HT1080 (cell line): ENCODE results near the gene BIK. TPM values are rescaled to one million over a fixed set of nuclear protein-coding genes. Genes with fewer than 3 reads are reported as not detected.
A peak's percentile ranks its signal among the peaks of the same experiment; 100 is the strongest.
"Not testable (repeated sequence)": the region's sequence is repeated elsewhere in the genome, so short reads cannot be mapped to it uniquely, and the experiment has no call there.

ENCODE experiments used
- DNase-seq: peaks from one replicate; pipeline ENCODE4 v3.0.0-alpha.2; 2015; ENCODE audit warnings: low read depth
- total RNA-seq: library from RNA; depleted of rRNA; stranded (reverse); fragments of >200 nt; shearing (Covaris generic); gene quantifications from 2 replicates; pipeline ENCODE4 v1.2.3, GENCODE V29; 2014

BIK gene
- total RNA-seq, 1 experiment from 2014 or later, result 0.14 TPM

DNA sequence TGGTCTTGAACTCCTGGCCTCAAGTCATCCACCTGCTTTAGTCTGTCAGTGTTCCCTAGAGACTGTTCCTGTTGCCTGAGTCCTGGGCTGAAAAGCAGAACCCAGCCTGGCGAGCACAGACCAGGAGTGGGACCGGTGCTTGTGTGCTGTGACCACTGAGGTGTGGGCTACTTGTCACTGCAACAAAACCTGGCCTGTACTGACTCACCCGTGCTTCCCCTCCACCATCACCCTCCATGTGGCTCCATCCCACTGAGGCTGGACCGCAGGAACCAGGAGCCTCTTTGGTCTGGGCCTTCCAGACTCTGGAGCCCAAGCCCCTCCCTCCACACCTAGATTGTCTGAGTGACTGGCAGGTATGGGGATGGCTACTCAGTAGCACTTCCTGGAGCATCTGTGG, 24.0 kb downstream of the BIK start:
- DNase-seq, result no peak

DNA sequence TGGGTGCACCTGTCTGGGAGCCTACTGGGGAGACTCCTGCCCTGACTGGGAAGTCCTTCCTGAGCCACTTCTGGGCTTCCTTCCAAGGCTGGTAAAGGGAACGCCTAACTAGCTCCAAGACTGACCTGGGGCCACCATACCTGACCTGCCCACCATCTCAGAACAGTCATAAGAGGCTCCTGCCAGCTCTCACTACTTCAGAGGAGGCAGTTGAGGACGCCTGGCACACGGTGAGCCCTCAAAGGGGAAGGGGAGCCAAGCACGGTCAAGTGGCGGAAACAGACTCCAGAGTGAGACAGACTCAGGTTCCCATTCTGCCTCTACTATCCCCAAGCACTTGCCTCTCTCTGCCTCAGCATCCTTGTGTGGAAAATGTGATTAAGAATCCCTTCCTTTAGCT, 25.0 kb downstream of the BIK start:
- no peak for DNase-seq

DNA sequence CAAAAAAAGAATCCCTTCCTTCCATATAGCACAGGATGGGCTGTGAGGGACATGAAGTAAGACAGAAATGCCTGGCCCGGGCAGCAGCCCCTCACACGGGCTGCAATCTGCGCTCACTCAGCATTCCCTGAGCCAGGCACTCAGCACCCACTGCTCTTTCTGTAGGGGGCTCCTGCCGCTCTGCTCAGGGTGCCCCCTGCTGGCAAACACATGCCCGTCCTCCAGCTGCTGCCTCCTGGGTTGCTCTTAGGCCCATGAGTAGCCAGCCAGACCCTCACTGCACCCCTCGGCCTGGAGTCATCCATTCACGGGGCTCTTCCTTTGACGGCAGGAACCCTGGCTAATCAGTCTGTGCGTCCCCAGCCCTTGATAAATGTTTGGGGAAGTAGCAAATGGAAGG, 25.7 kb downstream of the BIK start:
- DNase-seq, result no peak

DNA sequence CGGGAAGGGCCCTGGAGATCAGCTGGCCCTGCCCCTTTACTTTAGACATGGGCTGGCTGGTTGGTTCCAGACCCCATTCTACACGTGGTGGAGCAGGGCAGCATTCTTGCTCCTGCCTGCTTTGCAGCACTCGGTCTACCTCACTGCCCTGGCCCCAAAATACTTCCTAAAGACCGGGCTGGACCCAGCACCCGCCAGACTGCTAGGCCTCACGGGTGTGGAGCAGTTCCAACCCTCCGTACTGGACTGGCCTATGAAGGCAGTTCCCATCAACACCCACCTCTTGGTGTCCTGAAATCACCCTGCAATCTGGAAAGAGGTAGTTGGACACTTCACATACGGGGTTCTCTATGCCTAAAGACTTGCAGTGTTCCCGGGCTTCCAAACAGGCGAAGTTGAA, 26.3 kb downstream of the BIK start:
- no peak for DNase-seq

DNA sequence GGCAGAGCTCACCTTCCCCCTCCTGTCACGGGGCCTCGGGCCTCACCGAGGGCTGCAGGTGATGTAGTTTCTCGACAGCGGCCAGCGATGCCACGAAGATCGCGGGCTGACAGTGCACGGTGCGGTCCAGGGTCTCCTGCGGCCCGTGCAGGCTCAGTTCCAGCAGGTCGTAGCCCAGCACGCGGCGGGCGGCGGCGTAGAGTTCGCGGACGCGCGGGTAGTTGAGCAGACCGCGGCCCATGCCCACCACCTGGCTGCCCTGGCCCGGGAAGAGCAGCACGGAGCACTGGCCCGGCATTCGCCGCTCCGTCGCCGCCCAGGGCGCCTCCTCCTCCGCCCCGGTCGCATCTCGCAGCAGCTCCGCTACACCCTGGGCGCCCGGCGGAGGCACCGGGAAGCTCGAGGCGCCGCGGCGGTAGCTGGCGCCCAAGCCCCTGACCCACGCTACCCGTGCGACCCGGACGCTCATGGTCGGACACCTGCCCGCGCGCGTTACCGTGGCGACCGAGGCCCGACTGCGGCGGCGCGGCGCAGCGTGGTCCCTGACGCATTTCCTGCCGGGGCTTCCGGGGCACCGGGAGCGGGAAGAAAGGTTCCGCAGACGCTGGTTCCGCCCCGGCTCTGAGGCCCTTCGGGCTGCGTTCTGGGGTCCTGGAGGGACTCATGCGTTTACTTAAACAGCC, 32.5 kb downstream of the BIK start, which contains the start of gene MCAT:
TSS of gene MCAT (minus strand) at position 519 of the 683 bp plus-strand sequence. CDS start at position 469, 50 bp downstream.
- peak; percentile 77 for DNase-seq

DNA sequence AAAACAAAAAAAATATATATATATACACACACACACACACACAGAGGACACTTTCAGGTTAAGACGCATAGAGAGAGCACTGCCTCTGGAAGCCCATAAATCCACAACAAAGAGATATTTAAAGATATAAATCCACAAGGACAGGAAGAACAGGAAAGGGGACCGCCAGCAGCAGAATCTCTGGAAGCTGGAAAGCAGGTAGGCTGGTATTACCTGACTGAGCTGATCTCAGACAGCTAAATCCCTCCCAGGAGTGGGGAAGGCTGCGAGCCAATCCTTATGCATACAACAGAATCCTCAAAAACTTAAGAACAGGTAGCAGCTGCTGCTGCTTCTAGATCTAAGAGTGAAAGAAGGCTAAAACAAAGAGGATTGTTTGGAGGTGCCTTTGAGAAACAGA, 34.4 kb downstream of the BIK start:
- DNase-seq, result no peak

DNA sequence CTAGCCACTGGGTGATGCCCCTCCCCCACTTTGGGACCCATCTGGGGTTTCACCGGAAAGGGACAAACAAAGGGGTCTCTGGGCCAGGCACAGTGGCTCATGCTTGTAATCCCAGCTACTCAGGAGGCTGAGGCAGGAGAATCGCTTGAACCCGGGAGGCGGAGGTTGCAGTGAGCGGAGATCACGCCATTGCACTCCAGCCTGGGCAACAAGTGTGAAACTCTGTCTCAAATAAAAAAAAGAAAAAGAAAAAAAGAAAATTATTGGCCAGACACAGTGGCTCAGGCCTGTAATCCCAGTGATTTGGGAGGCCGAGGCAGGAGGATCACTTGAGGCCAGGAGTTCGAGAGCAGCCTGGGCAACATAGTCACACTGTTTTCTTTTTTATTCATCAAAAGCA, 34.8 kb downstream of the BIK start:
- not testable (repeated sequence) for DNase-seq

DNA sequence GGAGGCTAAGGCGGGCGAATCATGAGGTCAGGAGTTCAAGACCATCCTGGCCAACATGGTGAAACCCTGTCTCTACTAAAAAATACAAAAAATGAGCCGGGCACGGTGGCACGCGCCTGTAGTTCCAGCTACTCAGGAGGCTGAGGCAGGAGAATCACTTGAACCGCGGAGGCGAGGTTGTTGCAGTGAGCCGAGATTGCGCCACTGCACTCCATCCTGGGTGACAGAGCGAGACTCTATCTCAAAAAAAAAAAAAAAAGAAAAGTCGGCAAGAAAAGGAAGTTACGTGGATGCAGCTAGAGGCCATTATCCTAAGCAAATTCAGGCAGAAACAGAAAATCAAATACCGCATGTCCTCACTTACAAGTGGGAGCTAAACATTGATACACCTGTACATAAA, 35.8 kb downstream of the BIK start:
- not testable (repeated sequence) for DNase-seq

DNA sequence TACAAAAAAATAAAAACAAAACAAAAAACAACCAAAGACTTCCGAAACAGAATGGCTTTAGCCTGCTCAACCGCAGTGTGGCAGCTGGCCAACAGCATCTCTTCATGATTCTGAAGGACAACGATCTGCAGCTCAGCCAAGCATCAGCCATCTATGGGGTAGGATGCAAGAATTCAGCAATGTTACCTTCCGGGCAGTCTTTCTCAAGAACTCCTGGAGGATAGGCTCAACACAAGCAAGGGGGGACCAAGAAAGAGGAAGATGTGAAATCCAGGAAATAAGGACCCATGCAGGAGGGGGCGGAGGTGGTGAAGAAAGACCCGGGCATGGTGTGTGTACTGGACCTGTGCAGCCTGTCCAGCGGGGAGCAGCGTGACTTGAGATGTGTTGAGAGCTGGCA, 37.3 kb downstream of the BIK start:
- DNase-seq, result no peak

DNA sequence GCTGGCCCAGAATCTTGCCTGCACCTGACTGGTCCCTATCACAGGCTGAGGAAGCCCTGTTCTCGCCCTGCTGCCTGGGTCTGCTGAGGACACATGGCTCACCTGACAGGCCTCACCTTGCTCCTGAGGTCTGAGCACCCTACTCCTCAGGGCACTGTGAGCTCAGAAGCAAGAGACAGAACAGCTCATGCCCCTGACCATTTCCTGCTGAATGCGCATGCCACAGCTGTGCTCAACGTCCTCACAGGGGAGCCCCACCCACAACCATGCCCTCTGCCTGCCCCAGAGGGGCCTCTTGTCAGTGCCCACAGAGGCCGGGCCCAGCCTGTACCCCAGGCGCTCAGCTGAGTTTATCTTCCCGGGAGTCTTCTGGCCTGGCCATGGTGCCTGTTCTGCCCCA, 38.0 kb downstream of the BIK start:
- no peak for DNase-seq

DNA sequence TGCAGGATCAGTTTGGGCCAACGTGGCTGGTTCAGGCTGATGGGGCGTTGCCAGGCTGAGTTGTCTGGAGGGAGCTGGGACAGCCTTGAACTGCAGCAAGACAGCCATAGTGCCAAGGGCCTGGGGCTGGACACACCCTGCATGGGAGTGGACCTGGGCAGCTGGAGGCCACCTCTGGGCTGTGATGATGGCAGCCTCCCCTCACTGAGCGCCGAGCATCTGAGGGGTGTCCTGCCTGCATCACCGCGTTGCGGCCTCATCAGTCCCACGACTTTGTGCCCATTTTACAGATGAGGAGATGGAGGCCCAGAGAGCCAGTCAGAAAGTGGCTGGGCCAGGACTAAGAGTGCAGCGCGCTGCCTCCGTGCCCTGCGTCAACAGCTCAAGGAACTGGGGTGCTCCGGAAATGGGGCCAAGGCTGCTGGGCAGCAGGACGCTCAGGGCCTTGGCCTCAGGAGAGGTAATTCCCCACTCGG, 40.2 kb downstream of the BIK start:
- no peak for DNase-seq

DNA sequence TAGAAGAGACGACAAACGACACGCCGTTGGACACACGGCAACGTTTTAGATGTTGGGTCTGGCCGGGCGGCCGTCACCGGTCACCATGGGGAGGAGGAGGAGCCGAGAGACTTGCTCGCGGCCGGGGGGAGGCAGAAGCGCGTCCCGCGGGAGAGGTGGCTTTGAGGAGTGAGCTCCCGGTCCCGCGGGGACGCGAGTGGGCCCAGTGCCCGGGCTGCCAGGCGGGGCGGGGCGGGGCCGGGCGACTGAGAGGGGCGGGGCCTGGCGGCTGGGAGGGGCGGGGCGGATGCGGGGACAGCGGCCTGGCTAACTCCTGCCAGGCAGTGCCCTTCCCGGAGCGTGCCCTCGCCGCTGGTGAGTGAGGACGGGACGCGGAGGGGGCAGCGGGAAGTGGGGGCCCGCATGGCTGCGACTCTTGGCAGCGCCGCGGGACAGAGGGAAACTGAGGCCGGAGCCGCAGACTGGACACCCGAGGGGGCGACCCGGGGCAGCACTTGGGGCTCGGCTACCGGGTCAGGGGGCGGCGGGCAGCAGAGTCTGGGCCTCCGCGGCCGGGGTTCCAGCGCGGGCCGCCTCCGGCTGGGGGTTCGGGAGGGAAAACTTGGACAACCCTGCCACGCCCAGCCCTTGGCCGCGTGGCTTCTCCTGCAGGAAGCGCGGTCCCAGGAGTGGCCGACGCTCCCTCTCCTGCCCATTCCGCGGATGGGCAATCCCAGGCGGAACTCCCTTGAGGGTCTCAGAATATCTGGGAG, 40.9 kb downstream of the BIK start, which contains the start of gene TSPO:
TSS of gene TSPO (plus strand) at position 309 of the 752 bp plus-strand sequence. CDS start 7,680 bp downstream, outside the sequence.
- peak; percentile 30 for DNase-seq

DNA sequence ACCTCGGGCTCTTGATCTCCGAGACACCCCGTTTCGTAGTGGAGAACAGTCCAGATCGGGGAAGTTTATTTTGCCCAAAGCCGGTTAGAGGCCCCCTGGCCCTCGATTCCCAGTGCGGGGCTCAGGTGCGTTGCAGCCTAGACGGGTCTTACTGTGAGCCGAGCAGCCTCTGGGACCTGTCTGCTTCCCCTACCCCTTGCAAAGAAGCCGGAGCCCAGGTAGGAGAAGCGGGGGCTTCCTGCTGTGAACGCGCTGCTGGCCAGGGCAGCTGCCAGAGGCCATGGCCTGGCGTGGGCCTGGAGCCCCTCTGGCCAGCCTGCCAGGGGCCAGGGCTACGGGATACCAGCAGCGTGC, 41.4 kb downstream of the BIK start:
- no peak for DNase-seq

DNA sequence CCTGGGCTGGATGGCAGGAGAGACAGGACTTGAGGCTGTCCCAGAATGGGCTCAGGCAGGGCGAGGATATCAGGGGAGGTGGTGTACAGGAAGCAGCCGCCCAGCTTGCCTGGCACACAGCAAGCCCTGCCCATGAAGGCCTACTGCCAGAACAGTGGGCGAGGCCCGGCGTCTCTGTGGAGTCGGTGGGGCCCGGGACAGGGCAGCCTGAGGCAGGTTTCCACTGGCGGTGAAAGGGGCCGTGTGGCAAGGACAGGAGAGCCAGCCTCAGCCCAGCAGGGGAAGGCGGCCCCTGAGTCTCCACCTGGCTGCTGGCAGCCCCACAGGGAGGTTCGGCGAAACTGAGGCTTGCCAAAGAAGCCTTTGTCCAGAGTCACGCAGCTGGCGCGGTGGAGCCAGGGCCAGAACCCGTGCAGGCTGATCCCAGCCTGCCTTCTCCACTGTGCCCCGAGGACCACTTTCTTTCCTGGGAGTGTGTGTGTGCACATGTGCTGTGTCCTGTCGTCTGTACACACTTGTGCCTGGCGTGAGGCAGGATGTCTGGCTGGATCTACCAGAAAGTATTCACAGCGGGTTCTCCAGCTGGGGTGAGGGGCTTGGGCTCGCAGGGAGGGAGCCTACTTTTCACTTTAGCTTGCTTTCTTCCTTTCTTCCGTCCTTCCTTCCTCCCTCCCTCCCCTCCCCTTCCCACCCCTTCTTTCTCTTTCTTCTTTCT, 42.0 kb downstream of the BIK start:
- peak; percentile 63 for DNase-seq

DNA sequence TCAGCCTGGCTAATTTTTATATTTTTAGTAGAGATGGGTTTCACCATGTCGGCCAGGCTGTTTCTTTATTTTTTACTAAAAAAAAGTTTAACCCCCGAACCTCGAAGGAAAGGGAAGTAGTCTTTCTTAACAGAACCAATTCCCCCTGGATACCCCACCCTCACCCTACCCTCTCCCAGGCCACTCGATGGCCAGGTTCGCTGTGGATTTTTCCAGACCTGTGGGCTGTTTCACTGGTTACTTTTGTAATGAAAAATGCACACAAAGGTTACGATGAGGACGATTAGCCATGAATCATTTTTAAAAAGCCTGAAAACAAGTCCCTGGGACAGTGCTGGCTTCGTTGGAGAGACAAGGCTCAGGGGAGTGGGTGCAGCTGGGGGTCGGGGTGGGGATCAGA, 43.3 kb downstream of the BIK start:
- DNase-seq, result no peak

DNA sequence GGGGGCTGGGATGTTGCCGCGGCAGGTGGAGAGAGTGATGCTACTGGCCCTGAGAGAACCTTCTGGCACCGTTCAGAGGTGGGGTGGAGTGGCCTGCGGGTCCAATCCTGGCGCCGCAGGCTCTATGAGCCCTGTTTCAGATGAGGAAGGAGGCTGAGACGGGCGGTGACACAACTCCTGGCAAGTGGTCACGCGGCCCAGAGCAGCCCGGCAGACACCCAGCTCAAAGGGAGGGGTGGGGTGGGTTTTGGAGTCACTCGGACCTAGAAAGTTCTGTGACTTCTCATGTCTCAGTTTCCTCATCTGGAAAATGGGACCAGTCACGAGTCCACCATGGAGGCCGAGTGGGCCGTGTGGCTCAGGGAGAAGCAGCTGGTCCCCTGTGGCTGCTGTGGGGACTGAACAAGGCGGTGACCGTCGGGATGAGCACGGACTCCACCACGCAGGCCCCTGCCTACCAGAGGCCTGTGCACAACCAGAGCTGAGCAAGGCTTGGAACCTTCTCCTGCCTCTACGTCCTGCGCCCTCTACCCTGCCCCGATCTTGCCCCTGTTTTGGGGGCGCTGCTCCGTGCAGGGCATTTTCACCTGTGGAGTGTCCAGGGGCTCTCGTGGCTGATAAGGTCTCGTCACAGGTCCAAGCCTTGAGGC, 44.5 kb downstream of the BIK start:
- no peak for DNase-seq

DNA sequence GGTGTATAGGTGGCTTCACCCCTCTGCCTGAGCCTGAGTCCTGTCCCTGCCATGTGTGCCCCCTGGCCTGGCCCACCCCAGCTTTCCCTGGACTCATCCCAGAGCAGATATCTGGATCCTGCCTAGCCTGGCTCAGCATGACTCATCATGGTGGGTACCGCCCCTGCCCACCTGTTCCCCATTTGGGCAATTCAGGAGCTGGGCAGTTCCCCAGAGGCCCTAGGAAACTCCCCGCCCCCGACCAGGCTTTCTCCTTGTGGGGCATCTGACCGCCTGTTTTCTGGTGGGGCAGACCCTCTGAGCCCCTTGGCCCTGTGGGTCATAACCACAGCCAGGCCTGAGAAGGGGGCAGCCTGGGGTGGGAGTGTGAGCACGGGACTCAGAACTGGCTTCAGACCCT, 45.2 kb downstream of the BIK start:
- DNase-seq, result no peak

DNA sequence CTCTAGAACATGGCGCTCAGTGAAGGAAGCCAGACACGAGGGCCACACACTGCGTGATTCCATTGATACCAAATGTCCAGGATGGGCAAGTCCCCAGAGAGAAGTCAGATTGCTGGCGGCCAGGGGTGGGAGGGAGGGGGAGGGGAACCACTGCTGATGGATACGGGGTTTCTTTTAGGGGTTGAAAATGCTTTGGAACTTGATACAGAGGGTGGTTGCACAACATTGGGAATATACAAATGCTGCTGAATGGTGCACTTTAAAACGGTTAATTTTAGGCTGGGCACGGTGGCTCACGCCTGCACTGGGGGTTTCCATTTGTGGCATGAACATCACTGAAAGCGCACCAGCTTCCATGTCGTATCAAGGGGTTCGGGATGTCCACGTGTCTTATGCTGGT, 45.9 kb downstream of the BIK start:
- no peak for DNase-seq

DNA sequence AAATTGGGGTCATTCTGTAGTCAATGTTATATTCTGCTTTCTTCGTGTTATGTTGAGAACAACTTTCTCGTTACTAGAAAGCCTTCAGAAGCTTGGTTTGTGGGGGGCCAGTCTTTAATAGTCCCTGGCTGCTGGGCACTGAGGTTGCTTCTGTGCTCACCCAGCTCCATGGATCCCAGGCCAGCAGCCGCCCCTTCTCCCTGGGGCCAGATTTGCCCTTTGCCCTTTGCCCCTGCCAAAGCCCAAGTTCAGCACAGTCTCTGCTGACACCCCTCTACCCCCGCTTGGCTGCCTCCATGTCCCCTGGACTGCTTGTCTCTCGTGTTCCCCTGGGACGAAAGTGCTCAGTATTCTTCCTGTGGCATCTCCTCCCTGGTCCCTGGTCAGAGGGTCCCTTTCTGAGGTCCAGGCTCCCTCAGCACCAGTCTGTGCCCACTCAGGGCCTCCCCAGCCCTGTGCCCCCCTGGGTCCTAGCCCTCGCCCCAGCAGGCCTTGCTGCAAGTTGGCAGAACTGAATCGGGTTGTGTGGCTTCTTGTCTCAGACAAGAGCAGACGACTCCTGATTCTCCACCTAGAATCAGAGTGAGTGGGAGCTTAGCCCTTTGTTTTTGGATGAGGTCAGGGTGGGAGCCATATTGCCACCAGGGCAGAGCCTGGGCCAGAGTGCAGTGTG, 47.5 kb downstream of the BIK start:
- no peak for DNase-seq

DNA sequence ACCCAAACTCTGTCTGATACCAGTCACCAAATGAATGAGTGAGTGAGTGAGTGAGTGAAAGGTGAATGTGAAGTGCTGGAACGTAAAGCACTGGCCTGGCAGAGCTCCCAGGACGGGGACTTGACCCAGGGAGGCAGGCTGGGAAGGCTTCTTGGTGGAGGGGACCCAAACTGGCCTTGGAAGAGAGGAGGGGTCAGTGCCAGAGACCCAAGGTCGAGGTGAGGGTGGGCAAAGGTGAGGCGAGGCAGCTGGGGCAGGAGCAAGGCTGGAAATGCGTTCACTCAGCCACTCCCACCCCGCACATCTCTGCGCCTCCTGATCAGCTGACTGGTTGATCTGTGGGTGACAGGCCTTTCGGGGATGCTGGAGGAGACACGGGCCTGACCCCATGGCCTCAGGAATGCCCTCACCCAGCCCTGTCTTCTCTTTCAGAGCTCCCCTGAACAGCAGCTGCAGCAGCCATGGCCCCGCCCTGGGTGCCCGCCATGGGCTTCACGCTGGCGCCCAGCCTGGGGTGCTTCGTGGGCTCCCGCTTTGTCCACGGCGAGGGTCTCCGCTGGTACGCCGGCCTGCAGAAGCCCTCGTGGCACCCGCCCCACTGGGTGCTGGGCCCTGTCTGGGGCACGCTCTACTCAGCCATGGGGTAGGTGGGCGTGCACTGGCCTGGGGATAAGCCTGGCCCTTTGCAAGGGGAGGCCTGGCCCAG, 48.4 kb downstream of the BIK start:
- DNase-seq, result no peak
